K562 (cell line): Measurements from ENCODE around the gene TMEM266. TPM values are rescaled to one million over a fixed set of nuclear protein-coding genes. Genes with fewer than 3 reads are reported as not detected.

Experiments used
- ATAC-seq: fragments of 200-7000 bp; cut with Tn5 transposase; 3 replicates; pipeline ENCODE4 v1.9.1; 2020; ENCODE audit warnings: moderate library complexity
- BruUV-seq: library from RNA; stranded (reverse); fragments of 400-500 nt; replicated peaks from 2 replicates; lab custom pipeline; 2021; lab: Mats Ljungman, UMichigan
- CTCF ChIA-PET: fragments of 300-600 bp; formaldehyde crosslinking; extraction: SDS; loops from one replicate; lab custom pipeline; 2021; ENCODE audit warnings: low intra/inter-chr PET ratio; lab: Yijun Ruan, JAX
- POLR2A ChIA-PET: fragments of 300-600, 350-650 bp; sonication (Branson Sonifier 250); formaldehyde crosslinking; extraction: SDS; loops from one replicate; lab custom pipeline; 2021; ENCODE audit warnings: antibody characterized with exemption, inconsistent platforms; lab: Yijun Ruan, JAX
- DNase-seq, 4 experiments: peaks; one replicate each; pipeline versions ENCODE4 v3.0.0 to v3.0.0-alpha.2; 2011 to 2018; ENCODE audit warnings: low spot score in 3 of 4, mixed read lengths in 3 of 4; ENCODE audit errors: extremely low read depth in 1 of 4
- FAIRE-seq: peaks from 2 replicates; lab custom pipeline; 2011; peaks lifted over from hg19 to GRCh38; lab: Jason Lieb, UNC
- H2AFZ ChIP-seq: 2 replicates; pipeline ENCODE4 v1.6.0; 2011; ENCODE audit warnings: low read depth, low read length, control low read depth, inconsistent platforms
- H3K27ac ChIP-seq: fragments of 200-600 bp; 3 replicates; pipeline ENCODE4 v1.8.0; 2011; ENCODE audit warnings: low read depth, mild to moderate bottlenecking, control low read depth, inconsistent platforms, low read length, moderate library complexity, mixed read lengths; ENCODE audit errors: extremely low read depth
- H3K27me3 ChIP-seq, 2 experiments: fragments of 300-600 bp in 1 of 2; 2 replicates in 1 of 2; 3 replicates in 1 of 2; pipeline versions ENCODE4 v1.6.0 to v1.8.0; 2011; ENCODE audit warnings: inconsistent platforms in 2 of 2, low read length in 2 of 2, mild to moderate bottlenecking in 1 of 2, mixed read lengths in 1 of 2, moderate library complexity in 1 of 2; ENCODE audit not compliant: control insufficient read depth in 2 of 2, insufficient read depth in 2 of 2
- H3K36me3 ChIP-seq: fragments of 300-600 bp; 3 replicates; pipeline ENCODE4 v1.8.0; 2011; ENCODE audit warnings: mild to moderate bottlenecking, low read length, inconsistent platforms; ENCODE audit not compliant: control insufficient read depth, insufficient read depth
- H3K4me1 ChIP-seq, 2 experiments: fragments of 200-600 bp in 1 of 2; replicated peaks in 1 of 2; 2 replicates in 1 of 2; 3 replicates in 1 of 2; pipeline versions ENCODE4 v1.5.1 to v1.8.0; 2011; ENCODE audit warnings: inconsistent platforms in 2 of 2, low read length in 2 of 2, mild to moderate bottlenecking in 1 of 2, mixed read lengths in 1 of 2, moderate library complexity in 1 of 2; ENCODE audit not compliant: control insufficient read depth in 2 of 2, insufficient read depth in 2 of 2
- H3K4me2 ChIP-seq: 2 replicates; pipeline ENCODE4 v1.6.1; 2011; ENCODE audit warnings: low read length, control low read depth, inconsistent platforms, mixed read lengths; ENCODE audit not compliant: insufficient read depth
- H3K4me3 ChIP-seq: fragments of 200-600 bp; sonication (generic), shearing (Covaris generic); 2 replicates; pipeline ENCODE4 v1.5.1; 2016; ENCODE audit warnings: control low read depth, inconsistent platforms
- H3K79me2 ChIP-seq: fragments of 200-600 bp; 3 replicates; pipeline ENCODE4 v1.8.0; 2011; ENCODE audit warnings: low read length, inconsistent platforms; ENCODE audit not compliant: control insufficient read depth, insufficient read depth
- H3K9ac ChIP-seq, 2 experiments: 2 replicates each; pipeline versions ENCODE4 v1.6.0 to v1.6.1; 2011; ENCODE audit warnings: low read depth in 2 of 2, low read length in 2 of 2, control low read depth in 1 of 2, inconsistent platforms in 1 of 2, mild to moderate bottlenecking in 1 of 2, mixed read lengths in 1 of 2; ENCODE audit not compliant: insufficient read depth in 1 of 2
- H3K9me1 ChIP-seq: one replicate; pipeline ENCODE4 v1.6.0; 2011; ENCODE audit warnings: inconsistent platforms, mild to moderate bottlenecking, low read length, moderate library complexity; ENCODE audit not compliant: control insufficient read depth, insufficient read depth
- H3K9me3 ChIP-seq: replicated peaks from 2 replicates; pipeline ENCODE4 v1.5.1; 2011; ENCODE audit warnings: low read depth, low read length, inconsistent platforms; ENCODE audit not compliant: control insufficient read depth, insufficient read depth
- H4K20me1 ChIP-seq: replicated peaks from 2 replicates; pipeline ENCODE4 v1.6.1; 2011; ENCODE audit warnings: low read length, inconsistent platforms, mixed read lengths; ENCODE audit not compliant: control insufficient read depth, insufficient read depth
- BRF1 ChIP-seq: IDR thresholded peaks from 3 replicates; pipeline ENCODE4 v1.6.1; 2011; ENCODE audit warnings: borderline replicate concordance, mild to moderate bottlenecking; ENCODE audit not compliant: insufficient read length; ENCODE audit errors: extremely low read depth
- GATA2 ChIP-seq: sonication (generic); formaldehyde crosslinking; IDR thresholded peaks from 2 replicates; pipeline ENCODE4 v1.4.0; 2020; ENCODE audit warnings: mild to moderate bottlenecking, missing genetic modification reagents
- HDGF ChIP-seq: fragments of 450-650 bp; IDR thresholded peaks from 2 replicates; pipeline ENCODE4 v1.6.1; 2016
- MAX ChIP-seq: sonication (generic); formaldehyde crosslinking; IDR thresholded peaks from 2 replicates; pipeline ENCODE4 v1.9.0; 2022; ENCODE audit warnings: mild to moderate bottlenecking, missing genetic modification reagents
- MYNN ChIP-seq, 2 experiments: sonication (generic); formaldehyde crosslinking in 1 of 2; IDR thresholded peaks; 2 replicates each; pipeline versions ENCODE4 v1.5.0 to v1.6.1; 2016 to 2020; ENCODE audit warnings: antibody characterized with exemption in 1 of 2, missing genetic modification reagents in 1 of 2
- SNAPC5 ChIP-seq: fragments of 250-450 bp; sonication (Bioruptor Pico); IDR thresholded peaks from 2 replicates; pipeline ENCODE4 v1.8.0; 2021; ENCODE audit warnings: moderate library complexity, mild to moderate bottlenecking, inconsistent platforms
- TAF1 ChIP-seq: IDR thresholded peaks from 2 replicates; pipeline ENCODE4 v1.6.1; 2011; ENCODE audit warnings: mild to moderate bottlenecking, low read length, moderate library complexity; ENCODE audit not compliant: insufficient read depth, control insufficient read depth, severe bottlenecking; ENCODE audit errors: extremely low read depth
- WHSC1 ChIP-seq: IDR thresholded peaks from one replicate; pipeline ENCODE4 v1.6.1; 2012; ENCODE audit warnings: low read length, control low read depth, inconsistent platforms
- YY1 ChIP-seq, 3 experiments: IDR thresholded peaks; 2 replicates each; pipeline ENCODE4 v1.6.1; 2011; ENCODE audit warnings: low read length in 2 of 3, mild to moderate bottlenecking in 2 of 3, moderate library complexity in 2 of 3, borderline replicate concordance in 1 of 3, control low read depth in 1 of 3, low read depth in 1 of 3; ENCODE audit not compliant: insufficient read depth in 3 of 3, insufficient replicate concordance in 2 of 3, control insufficient read depth in 1 of 3, insufficient read length in 1 of 3; ENCODE audit errors: extremely low read depth in 1 of 3
- ZNF124 ChIP-seq: sonication (generic); formaldehyde crosslinking; IDR thresholded peaks from 2 replicates; pipeline ENCODE4 v1.8.1; 2022; ENCODE audit warnings: missing genetic modification reagents
- ZNF3 ChIP-seq: fragments of 250-450 bp; sonication (Bioruptor Pico); IDR thresholded peaks from 2 replicates; pipeline ENCODE4 v1.5.0; 2021; ENCODE audit warnings: mild to moderate bottlenecking, moderate library complexity
- ZNF354B ChIP-seq: fragments of 250-450 bp; sonication (Bioruptor Pico); IDR thresholded peaks from 2 replicates; pipeline ENCODE4 v1.4.0; 2020
- ZNF445 ChIP-seq: fragments of 250-450 bp; sonication (Bioruptor Pico); IDR thresholded peaks from 2 replicates; pipeline ENCODE4 v1.4.0; 2020; ENCODE audit warnings: low read depth, mild to moderate bottlenecking, moderate library complexity
- ZNF668 ChIP-seq: fragments of 250-450 bp; sonication (Bioruptor Pico); IDR thresholded peaks from 2 replicates; pipeline ENCODE4 v1.8.0; 2022; ENCODE audit warnings: mild to moderate bottlenecking, inconsistent platforms
- WGBS: fragments of 100-300 bp; shearing (Covaris generic); methylation state at CpG from one replicate; pipeline ENCODE4 v1.1.6; 2016; ENCODE audit warnings: low coverage, mixed read lengths; ENCODE audit not compliant: insufficient coverage; ENCODE audit errors: missing lambda C conversion rate; 5-methylcytosine and 5-hydroxymethylcytosine counted together
- in situ Hi-C: fragments of 300-500 bp; cut with MboI; formaldehyde crosslinking; loops from 4 replicates; pipeline ENCODE4 v1.15.0; 2018; ENCODE audit warnings: inconsistent platforms, mixed read lengths
- intact Hi-C: fragments of 100-400 bp; cut with micrococcal nuclease; formaldehyde crosslinking; loops from 2 replicates; pipeline ENCODE4 v1.14.2; 2022
- polyA plus RNA-seq, 8 experiments: library from polyadenylated mRNA; depleted of rRNA in 4 of 8; stranded (reverse) in 5 of 8; unstranded in 3 of 8; fragments of >200 nt; fragmentation: Nextera tagmentation in 2 of 8; fragmentation: Illumina TruSeq in 1 of 8; extraction: Ambion mirVana in 2 of 8; extraction: Trizol in 1 of 8; gene quantifications; 2 replicates each; pipeline versions ENCODE4 v1.2.1 to v1.2.3, GENCODE V29; 2011 to 2014; ENCODE audit warnings: inconsistent platforms in 1 of 8, missing spikeins in 1 of 8
- total RNA-seq, 7 experiments: library from RNA; depleted of rRNA in 6 of 7; stranded (reverse); fragments of >200 nt in 6 of 7; fragmentation: Illumina TruSeq in 2 of 7; extraction: Trizol in 2 of 7; gene quantifications; 2 replicates each; pipeline versions ENCODE4 v1.2.1 to v1.2.3, GENCODE V29; 2011 to 2021; ENCODE audit warnings: low replicate concordance in 1 of 7
- TF ChIP-seq, protein P1 (sequence below): sonication (generic); formaldehyde crosslinking; IDR thresholded peaks from 2 replicates; pipeline ENCODE4 v1.8.0; 2023; ENCODE audit warnings: mild to moderate bottlenecking, missing genetic modification reagents
- TF ChIP-seq, protein P2 (sequence below): fragments of 450-650 bp; formaldehyde crosslinking; IDR thresholded peaks from 2 replicates; pipeline ENCODE4 v1.4.0; 2022; ENCODE audit warnings: missing genetic modification characterization

The TMEM266 gene
- total and polyA plus RNA-seq, 9 of the 15 experiments (the other 6 are each of a cell fraction or from before 2014, with no cell fraction given): not detected

DNA sequence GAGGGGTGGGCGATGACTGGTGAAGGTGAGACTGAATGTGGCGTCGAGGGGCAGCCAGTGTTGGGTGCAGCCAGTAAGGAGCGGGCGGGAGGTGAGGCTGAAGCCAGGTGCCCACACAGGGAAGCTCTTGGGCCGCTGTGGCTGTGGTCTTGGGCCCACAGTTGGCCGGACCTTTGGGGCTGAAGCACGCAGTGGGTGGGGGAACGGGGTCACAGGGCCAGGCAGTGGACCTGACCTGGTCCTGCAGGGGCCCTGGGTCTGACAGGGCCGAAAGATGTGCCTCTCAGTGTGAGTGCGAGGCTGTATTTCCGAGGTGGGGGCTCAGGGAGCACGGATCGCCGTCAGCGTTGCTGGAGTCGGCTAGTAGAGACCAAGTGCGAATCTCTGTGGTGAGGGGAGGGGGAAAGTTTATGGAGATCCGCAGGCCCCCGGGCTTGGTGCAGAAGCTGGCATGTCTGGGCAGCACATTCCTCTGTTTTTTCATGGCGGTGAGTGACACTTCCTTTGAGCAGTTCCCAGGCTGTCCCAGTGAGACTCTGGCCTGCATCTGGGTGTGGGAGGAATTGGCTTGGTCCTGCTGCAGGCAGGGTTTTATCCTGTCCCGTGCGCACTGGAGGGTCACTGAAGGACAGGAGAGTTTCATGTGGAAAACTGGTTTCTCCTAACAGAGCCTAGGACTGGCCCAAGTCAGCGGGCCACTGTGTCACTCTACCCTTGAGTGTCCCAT is 100.8 kb downstream of the TMEM266 start (continued):
- TF ChIP-seq, protein P1, sequence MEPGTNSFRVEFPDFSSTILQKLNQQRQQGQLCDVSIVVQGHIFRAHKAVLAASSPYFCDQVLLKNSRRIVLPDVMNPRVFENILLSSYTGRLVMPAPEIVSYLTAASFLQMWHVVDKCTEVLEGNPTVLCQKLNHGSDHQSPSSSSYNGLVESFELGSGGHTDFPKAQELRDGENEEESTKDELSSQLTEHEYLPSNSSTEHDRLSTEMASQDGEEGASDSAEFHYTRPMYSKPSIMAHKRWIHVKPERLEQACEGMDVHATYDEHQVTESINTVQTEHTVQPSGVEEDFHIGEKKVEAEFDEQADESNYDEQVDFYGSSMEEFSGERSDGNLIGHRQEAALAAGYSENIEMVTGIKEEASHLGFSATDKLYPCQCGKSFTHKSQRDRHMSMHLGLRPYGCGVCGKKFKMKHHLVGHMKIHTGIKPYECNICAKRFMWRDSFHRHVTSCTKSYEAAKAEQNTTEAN (CRISPR knock-in tag): no peak
- no peak for TF ChIP-seq BRF1

GRCh38 chr15:76161153-76162035 is 101.6 kb downstream of the TMEM266 start:
- no peak overlapping the region for H3K27ac ChIP-seq
- H2AFZ ChIP-seq: no peak overlapping the region
- no peak overlapping the region for H3K4me3 ChIP-seq
- H3K9me3 ChIP-seq: no peaks in the 10 kb centered on the region
- no peak overlapping the region for H3K9ac ChIP-seq
- BruUV-seq: no TSS peak
- H3K4me2 ChIP-seq: no peak overlapping the region
- 0 out of 2 replicates have a peak, but pooled peaks cover 14% of the 10 kb centered on the region for H4K20me1 ChIP-seq
- ATAC-seq (no peak), FAIRE-seq (no peak), DNase-seq (no peak)
- ChIA-PET CTCF (no interaction called here), POLR2A (no interaction called here)
- intact Hi-C loops (no loop called here), in situ Hi-C loops (no loop called here)
- H3K4me1 ChIP-seq: peaks cover 0 to 8% of the 10 kb centered on the region in 2 experiments; a peak in 2 of 5 replicates
- peaks cover 5% of the 10 kb centered on the region for H3K9me1 ChIP-seq
- peaks cover 54 to 96% of the 10 kb centered on the region in 2 experiments for H3K27me3 ChIP-seq
- H3K36me3 ChIP-seq: no peaks in the 10 kb centered on the region
- whole genome bisulfite sequencing: 3% methylated on average over 20 of the region's 20 CpGs
- H3K79me2 ChIP-seq: no peaks in the 10 kb centered on the region
- no peak for TF ChIP-seq ZNF668
- TF ChIP-seq ZNF124 (CRISPR knock-in tag): no peak
- TF ChIP-seq HDGF: no peak
- TF ChIP-seq ZNF445 (CRISPR knock-in tag): no peak
- no peak for TF ChIP-seq MYNN (IDR thresholded peaks at IDR 0.05)
- no peak for TF ChIP-seq MYNN (CRISPR knock-in tag; IDR thresholded peaks at IDR 0.05)
- no peak for TF ChIP-seq SNAPC5
- no peak for TF ChIP-seq YY1 (IDR thresholded peaks at IDR 0.05; ENCODE audit: borderline replicate concordance in 1 of 3, control insufficient read depth in 1 of 3, extremely low read depth in 1 of 3, insufficient read depth in 3 of 3, insufficient read length in 1 of 3, insufficient replicate concordance in 2 of 3, low read depth in 1 of 3, low read length in 2 of 3)
- no peak for TF ChIP-seq MAX (CRISPR knock-in tag)
- TF ChIP-seq WHSC1: no peak
- TF ChIP-seq GATA2 (CRISPR knock-in tag): no peak
- TF ChIP-seq, protein P2, sequence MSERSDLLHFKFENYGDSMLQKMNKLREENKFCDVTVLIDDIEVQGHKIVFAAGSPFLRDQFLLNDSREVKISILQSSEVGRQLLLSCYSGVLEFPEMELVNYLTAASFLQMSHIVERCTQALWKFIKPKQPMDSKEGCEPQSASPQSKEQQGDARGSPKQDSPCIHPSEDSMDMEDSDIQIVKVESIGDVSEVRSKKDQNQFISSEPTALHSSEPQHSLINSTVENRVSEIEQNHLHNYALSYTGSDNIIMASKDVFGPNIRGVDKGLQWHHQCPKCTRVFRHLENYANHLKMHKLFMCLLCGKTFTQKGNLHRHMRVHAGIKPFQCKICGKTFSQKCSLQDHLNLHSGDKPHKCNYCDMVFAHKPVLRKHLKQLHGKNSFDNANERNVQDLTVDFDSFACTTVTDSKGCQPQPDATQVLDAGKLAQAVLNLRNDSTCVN (CRISPR knock-in tag): no peak
- TF ChIP-seq ZNF3 (CRISPR knock-in tag): no peak
- TF ChIP-seq ZNF354B (CRISPR knock-in tag): no peak
- TF ChIP-seq TAF1: no peak
